PC-3 (cell line): Measurements from ENCODE around the gene KXD1.

Source experiments
- EZH2 ChIP-seq: fragments of 300-600 bp; sonication (generic); IDR thresholded peaks from one replicate; pipeline ENCODE4 v1.6.1; 2017; ENCODE audit warnings: antibody characterized with exemption, mild to moderate bottlenecking, low read length; ENCODE audit not compliant: unreplicated experiment
- TF ChIP-seq, protein P1 (sequence below): fragments of 300-600 bp; sonication (generic); conservative IDR thresholded peaks from 2 replicates; pipeline ENCODE4 v1.5.1; 2017; ENCODE audit warnings: antibody characterized with exemption, low read depth, mild to moderate bottlenecking, low read length

- TF ChIP-seq EZH2 = no peak
- TF ChIP-seq, protein P1, sequence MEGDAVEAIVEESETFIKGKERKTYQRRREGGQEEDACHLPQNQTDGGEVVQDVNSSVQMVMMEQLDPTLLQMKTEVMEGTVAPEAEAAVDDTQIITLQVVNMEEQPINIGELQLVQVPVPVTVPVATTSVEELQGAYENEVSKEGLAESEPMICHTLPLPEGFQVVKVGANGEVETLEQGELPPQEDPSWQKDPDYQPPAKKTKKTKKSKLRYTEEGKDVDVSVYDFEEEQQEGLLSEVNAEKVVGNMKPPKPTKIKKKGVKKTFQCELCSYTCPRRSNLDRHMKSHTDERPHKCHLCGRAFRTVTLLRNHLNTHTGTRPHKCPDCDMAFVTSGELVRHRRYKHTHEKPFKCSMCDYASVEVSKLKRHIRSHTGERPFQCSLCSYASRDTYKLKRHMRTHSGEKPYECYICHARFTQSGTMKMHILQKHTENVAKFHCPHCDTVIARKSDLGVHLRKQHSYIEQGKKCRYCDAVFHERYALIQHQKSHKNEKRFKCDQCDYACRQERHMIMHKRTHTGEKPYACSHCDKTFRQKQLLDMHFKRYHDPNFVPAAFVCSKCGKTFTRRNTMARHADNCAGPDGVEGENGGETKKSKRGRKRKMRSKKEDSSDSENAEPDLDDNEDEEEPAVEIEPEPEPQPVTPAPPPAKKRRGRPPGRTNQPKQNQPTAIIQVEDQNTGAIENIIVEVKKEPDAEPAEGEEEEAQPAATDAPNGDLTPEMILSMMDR = no peak
Observed at GRCh38 chr19:18536475-18536874, 21.2 kb upstream of the KXD1 start.
